ENCODE measurements around the gene ERCC4.

Gene ERCC4

DNA sequence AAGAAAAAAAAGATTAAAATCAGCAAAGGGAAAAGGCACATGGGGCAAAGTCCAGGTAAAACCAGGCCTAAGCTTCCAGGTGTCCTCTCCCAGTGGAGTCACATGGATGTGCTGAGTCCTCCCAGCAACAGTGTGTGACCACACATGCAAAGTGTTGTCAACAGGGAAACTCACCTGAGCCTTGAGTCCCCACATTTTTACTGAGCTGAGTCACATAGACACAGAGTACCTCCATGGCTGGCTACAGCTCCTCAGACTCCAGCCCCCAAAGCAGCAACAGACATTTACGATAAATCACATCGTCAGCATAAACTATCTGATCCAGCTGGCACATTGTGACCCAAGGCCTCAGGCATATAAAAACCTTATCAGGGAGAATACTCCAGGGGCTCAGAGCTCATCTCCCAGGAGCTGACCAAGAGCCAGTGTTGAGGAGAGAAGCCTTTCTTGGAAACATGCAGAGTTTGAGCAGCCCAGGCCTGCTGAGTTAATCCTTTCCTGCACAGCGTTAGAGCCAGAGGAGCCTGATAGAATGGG is 20.5 kb downstream of the ERCC4 start:
- no peak overlapping the region for H3K27ac ChIP-seq
- DNase-seq (ENCODE audit: low read depth, low spot score) = no peak

DNA sequence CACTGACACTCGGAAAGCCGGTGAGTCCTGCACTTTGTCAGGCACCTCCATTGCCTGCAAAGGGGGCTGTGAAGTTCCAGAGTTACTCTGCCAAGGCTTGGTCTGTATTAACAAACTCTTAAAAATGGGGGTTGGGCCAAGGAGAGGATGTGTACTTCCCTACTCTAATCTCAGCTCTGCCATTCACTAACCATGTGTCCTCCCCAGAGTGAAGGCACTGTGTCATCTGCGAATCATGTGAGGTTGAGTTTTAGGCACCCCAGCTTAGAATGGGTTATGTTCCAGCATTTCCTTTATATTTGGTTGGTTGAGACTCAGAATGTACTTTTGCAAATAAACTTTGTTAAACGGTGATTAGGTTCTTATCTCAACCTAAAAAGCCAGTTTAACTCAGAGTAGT is 24.9 kb downstream of the ERCC4 start:
- no peak for DNase-seq (ENCODE audit: low read depth, low spot score)
- H3K27ac ChIP-seq = no peak overlapping the region

DNA sequence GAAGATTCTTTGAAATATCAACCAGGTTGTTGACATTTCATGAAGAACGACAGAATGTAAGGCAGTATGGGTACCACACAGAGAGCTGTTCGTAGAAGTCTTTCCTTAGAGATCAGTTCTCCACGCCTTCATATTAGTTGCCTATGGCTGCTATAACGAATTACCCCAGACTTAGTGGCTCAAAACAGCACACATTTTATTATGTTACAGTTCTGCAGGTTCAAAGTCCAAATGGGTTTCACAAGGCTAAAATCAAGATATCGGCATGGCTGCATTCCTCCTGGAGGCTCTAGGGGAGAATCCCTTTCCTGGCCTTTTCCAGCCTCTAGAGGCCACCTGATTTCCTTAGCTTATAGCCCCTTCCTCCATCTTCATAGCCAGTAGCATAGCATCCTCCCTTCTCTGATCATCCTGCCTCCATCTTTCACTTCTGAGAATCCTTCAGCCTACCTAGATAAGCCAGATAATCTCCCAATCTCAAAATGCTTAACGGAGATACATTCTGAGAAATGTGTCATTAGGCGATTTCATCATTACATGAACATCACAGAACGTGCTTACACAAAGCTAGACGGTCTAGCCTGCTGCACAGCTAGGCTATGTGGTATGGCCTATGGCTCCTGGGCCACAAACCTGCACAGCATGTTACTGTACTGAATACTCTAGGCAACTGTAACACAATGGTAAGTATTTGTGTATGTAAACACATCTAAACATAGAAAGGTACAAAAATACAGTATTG is 26.0 kb downstream of the ERCC4 start:
- DNase-seq (ENCODE audit: low read depth, low spot score) = no peak
- H3K27ac ChIP-seq = no peak overlapping the region

DNA sequence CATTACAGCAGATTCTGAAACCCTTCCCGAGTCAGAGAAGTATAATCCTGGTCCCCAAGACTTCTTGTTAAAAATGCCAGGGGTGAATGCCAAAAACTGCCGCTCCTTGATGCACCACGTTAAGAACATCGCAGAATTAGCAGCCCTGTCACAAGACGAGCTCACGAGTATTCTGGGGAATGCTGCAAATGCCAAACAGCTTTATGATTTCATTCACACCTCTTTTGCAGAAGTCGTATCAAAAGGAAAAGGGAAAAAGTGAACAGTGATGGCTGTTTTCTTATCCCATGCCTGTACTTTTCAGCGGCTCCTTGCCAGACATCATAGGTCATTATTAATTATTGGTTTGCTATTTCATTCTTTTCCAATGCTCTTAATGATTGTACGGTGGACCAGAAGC is 28.1 kb downstream of the ERCC4 start:
- H3K27ac ChIP-seq = no peak overlapping the region
- no peak for DNase-seq (ENCODE audit: low read depth, low spot score)

DNA sequence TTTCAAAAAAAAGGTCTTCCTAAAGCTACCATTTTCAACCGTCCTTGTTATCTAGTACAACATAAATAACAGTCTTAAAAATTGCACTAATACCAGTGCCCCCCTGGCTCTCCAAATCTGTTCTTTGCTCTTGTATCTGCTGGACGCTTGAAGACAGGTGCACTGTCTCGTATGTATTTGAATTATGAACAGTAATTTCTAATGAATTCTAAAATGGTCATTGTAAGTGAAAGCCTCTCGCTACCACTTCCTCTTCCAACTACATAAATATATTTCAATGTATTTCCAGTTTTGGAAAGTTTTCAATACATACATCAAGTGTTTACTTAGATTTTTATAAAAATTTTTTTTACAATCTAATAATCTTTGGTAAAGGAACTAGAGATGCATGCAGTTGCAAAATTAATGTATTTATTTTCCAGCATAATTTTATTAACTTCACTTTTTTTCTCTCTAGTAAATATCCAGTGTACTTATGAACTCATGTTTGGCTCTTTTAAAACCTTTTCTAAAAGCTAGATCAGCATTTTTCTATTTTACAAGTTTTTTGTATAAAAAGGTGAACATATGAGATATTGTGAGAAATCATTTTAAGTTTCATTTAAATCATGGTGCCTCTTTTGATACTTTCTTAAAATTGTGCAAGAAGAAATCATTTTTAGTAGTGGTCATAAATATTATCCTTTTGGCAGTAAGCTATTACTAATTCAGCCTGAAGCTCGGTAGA is 31.0 kb downstream of the ERCC4 start:
- no peak overlapping the region for H3K27ac ChIP-seq
- no peak for DNase-seq (ENCODE audit: low read depth, low spot score)

- H3K27ac ChIP-seq = no peak overlapping the region
- no peak for DNase-seq (ENCODE audit: low read depth, low spot score)
Measured at GRCh38 chr16:13951611-13952010, 31.7 kb downstream of the ERCC4 start.

DNA sequence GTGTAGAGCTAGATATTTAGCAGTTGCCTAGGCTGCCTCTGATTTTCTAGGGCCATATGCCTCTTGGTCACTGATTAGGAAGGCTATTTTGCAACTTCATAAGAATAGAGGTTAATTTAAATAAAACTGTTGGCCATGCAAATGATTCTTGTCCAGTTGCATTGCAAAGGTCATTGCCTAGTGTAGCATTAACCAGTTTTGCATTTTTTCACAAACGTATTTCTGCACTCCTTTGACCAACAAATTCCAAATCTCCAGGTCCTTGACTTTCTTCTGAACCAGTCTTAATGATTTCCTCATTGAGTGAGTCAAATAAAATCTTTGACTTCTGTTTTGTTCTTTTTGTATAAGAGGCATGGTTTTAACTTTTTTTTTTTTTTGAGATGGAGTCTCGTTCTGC is 33.5 kb downstream of the ERCC4 start:
- no peak for DNase-seq (ENCODE audit: low read depth, low spot score)
- no peak overlapping the region for H3K27ac ChIP-seq

- DNase-seq (ENCODE audit: low read depth, low spot score) = no peak
- no peak overlapping the region for H3K27ac ChIP-seq
Measured at GRCh38 chr16:13956635-13957196, 36.8 kb downstream of the ERCC4 start.

- DNase-seq (ENCODE audit: low read depth, low spot score) = peak; percentile 80
- peak overlapping the region; percentile 72 for H3K27ac ChIP-seq
Measured at GRCh38 chr16:13957197-13958078, 37.5 kb downstream of the ERCC4 start.

DNA sequence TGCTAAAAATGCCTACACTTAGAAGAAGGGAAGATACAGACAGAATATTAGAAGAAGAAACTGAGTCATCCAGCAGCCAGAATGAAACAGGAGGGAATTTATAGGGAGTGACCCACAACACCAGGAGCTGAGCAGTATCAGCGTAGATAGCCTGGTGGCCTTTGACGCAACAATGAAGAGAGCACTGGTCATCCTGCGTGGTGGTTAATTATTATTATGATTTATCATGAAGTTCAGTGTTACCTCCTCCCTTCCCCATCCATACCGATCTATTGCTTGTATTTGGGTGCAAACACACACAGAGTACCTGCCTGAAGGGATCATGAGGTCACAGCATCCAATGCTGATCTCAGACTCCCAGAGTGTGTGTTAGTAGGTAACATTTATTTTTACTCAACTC is 38.5 kb downstream of the ERCC4 start:
- no peak for DNase-seq (ENCODE audit: low read depth, low spot score)
- no peak overlapping the region for H3K27ac ChIP-seq

DNA sequence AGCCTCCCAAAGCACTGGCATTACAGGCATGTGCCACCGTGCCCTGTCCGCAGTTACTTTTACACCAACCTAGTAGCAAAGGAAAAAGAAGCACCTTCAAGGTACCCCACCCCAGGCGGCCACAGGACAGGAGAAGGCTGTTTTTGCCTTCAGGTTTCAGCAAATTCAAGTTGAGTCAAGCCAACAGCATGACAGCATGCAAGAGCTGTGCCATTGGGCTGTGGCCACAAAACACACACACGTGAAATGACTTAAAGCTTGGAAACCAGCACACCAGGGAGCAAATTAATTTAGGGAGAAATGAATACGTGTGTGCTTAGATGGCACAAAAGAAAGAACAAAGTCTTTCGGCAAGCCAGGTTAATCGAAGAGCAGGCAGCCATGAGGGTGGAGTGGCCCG is 39.7 kb downstream of the ERCC4 start:
- no peak overlapping the region for H3K27ac ChIP-seq
- DNase-seq (ENCODE audit: low read depth, low spot score) = no peak

DNA sequence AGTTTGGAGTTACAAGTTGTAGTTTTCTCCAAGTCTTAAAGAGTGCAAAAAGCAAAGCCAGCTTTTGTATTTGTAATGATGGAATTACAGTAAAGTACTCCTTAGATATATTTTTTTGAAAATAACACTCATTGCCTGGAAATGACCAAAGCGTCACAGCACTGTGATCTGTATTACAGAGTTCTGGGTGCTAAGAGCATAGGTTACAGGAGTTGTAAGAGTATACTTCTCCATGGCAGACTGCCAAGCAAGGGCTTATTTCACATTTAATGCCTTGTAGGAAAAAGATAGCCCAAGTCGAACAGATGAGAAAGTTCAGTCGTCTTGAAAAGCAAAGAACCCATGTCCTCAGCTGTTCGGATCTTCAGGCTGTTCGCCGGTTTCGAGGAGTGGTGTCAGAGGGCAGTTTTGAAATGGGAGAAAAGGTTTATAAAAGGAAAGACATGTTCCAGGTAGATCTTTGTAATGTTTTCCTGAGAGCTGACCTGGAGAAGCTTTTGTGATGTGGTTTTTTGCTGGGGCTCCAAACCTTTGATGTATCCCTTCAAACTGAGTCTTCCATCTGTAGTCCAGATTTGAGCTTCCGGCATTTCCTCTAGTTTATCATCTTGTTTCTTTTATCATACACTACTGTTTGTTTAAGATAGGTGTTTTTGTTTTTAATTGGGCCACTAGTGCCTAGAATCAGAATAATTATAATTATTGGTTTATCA is 41.3 kb downstream of the ERCC4 start:
- H3K27ac ChIP-seq = no peak overlapping the region
- no peak for DNase-seq (ENCODE audit: low read depth, low spot score)

- no peak overlapping the region for H3K27ac ChIP-seq
- no peak for DNase-seq (ENCODE audit: low read depth, low spot score)
Measured at GRCh38 chr16:13962232-13962631, 42.3 kb downstream of the ERCC4 start.

DNA sequence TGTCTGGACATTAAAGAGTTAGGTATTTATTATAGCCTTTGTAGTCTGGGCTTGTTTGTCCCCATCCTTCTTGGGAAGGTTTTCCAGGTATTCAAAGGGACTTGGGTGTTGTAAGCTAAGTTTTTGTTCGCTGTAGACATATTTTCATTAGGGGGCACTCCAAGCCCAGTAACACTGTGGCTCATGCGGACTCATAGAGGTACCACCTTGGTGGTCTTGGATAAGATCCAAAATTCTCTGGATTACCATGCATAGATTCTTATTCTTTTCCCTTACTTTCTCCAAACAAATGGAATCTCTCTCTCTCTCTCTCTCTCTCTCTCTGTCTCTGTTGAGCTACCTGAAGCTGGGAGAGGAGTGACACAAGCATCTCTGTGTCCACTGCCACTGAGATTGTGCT is 48.9 kb downstream of the ERCC4 start:
- no peak overlapping the region for H3K27ac ChIP-seq
- no peak for DNase-seq (ENCODE audit: low read depth, low spot score)

DNA sequence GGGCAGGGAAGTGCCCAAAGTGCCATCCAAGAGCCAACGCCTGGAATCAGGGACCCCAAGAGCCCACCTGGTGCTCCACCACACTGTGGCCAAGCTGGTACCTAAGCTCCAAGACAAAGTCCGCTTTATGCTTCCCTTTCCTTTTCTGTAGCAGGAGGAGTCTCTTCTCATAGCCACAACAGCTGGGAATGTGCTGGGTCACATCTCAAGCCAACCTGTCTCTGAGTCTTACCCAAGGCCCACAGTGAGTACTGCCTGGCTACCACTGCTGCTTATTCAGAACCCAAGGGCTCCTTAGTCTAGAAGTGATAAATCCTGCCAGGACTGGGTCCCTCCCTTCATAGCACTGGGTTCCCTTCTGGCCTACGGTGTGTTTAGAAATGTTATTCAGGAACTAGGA is 49.8 kb downstream of the ERCC4 start:
- DNase-seq (ENCODE audit: low read depth, low spot score) = no peak
- no peak overlapping the region for H3K27ac ChIP-seq

- DNase-seq (ENCODE audit: low read depth, low spot score) = no peak
- H3K27ac ChIP-seq = no peak overlapping the region
Measured at GRCh38 chr16:13970708-13971422, 50.9 kb downstream of the ERCC4 start.

DNA sequence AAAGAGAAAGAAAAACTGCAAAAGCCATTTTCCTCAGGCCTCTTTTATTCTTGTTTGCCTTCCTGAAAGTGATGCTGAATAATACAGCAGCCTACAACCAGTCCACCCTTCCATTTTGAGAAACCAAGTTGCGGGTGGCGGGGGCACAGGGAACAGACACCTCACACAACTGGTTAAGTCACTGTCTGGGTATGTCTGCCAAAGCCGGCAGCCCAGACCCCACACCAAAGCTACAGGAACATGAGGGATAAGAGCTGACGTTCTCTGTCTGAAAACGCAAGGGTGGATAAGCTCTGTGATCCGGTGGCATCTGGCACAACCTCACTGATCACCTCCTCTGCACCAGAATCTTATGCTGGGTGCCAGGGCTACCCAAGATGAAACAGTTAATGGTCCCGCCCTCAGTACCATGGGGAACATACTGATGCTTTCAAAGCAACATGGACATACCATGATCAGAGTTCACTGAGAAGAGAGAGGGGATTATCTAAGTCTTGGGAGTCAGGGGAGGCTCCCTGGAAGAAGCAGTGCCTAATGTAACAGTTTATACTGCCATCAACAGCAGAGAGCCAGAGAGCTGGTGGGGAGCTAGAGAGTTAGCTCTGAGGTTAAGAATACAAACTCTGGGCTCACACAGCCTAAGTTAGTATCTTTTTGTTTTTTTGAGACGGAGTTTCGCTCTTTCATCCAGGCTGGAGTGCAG is 53.5 kb downstream of the ERCC4 start:
- no peak overlapping the region for H3K27ac ChIP-seq
- no peak for DNase-seq (ENCODE audit: low read depth, low spot score)

DNA sequence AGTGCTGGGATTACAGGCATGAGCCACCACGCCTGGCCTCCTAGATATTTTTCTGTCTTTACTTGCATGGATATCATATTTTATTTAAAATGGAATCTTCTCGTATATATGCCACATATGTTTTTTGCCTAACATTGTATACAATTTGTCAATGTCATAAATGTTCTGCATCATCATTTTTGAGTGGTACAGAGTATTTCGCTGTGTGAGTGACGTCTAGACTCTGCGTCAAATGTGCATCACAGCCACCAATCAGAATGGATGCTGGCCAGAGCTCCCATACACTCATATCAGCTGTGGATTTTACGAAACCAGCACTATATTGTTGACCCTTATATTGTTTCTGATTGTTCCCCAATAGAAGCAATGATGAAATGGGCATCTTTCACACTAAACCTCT is 57.2 kb downstream of the ERCC4 start:
- DNase-seq (ENCODE audit: low read depth, low spot score) = no peak

GRCh38 chr16:13982451-13982850 is 62.5 kb downstream of the ERCC4 start:
- DNase-seq (ENCODE audit: low read depth, low spot score) = no peak
- no peak overlapping the region for H3K27ac ChIP-seq

More for the DNA sequence above, 57.2 kb downstream of the ERCC4 start:
- H3K27ac ChIP-seq = no peak overlapping the region
